Stimulated activated CD8-positive, alpha-beta memory T cell treated with anti-CD3 and anti-CD28 coated beads, Interleukin-15, amount 100 ng/mL, for 48 hours (primary cell): Measurements from ENCODE around the gene FALEC.

Experiments
- DNase-seq, 2 donors: peaks; one replicate each; pipeline ENCODE4 v3.0.0-alpha.2; 2020; ENCODE audit warnings: low read depth in 2 of 2

FALEC gene

DNA sequence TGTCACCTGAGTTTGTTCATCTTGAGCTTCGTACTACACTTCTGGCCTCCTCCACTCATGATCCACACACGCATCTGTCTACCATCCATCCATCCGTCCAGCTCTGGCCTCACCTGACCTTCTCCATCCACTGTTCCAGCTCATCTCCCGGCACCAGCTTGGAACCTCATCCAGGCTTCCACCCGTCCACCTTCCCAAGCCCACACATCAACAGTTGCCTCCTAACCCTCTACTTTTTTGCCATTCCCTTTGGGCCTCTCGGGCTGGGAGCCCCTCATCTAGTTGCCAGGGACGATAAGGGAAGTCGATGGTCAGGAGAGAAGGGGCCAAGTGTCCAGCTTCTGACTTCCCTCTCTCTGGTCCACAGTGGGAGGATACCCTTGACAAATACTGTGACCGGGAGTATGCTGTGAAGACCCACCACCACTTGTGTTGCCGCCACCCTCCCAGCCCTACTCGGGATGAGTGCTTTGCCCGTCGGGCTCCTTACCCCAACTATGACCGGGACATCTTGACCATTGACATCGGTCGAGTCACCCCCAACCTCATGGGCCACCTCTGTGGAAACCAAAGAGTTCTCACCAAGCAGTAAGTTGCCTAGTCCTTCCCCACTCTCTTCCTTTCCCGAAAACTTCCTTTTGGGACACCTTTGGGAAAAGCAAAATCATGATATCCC is 3.4 kb upstream of the FALEC start:
- DNase-seq = no peak

- no peak for DNase-seq
Observed at GRCh38 chr1:150512846-150513245, 2.7 kb upstream of the FALEC start.

DNA sequence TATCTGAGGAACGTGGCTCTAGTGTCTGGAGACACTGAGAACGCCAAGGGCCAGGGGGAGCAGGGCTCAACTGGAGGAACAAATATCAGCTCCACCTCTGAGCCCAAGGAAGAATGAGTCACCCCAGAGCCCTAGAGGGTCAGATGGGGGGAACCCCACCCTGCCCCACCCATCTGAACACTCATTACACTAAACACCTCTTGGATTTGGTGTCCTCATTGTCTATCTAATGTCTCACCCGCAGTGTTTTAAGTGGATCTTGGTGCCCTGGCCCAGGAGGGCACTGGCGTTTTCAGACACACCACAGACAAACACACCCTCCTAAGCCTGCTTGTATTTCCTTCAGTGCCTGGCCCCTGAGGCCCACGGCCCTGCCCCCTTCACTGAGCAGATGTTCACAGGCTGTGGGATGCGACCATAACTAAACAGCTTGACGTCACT is 2.2 kb upstream of the FALEC start:
- DNase-seq = no peak

DNA sequence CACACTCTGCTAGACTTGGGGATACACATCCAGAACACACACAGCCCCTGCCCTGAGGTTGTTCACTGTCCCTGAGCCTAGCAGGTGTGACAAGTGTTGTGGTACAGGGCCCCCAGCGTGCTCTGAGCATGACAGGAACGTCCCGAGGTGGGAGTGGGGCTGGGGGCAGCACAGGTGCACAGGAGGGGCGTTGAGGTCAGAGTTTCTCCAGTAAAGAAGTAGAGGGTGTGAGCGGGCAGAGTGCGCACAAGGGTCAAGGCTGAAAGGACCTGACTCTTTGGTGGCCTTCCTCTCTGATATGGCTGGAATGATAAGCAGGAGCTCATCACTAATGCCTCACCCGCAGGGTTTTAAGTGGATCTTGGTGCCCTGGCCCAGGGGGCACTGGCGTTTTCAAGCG is 1.3 kb upstream of the FALEC start:
- no peak for DNase-seq

GRCh38 chr1:150514913-150515327 is 632 bp upstream of the FALEC start:
- DNase-seq = no peak

DNA sequence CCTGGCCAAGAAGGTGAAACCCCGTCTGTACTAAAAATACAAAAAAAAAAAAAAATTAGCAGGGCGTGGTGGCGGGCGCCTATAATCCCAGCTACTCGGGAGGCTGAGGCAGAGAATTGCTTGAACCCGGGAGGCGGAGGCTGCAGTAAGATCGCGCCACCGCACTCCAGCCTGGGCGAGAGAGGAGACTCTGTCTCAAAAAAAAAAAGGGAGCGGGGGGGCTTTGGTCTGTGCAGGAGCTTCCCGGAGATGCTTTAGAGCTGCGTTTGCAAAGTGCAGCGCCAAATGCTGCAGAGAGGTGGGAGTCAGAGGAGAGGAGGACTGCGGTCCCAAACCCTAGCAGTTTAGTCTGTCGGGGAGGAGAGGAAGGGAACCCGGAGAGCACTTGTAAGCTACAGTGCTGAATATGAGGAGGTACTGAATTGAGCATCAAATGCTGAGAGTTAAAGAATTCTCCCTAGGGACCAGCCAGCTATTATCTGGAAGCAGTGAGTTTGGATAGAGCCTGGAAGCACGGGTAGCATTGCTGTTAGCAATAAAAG is 569 bp downstream of the FALEC start:
- no peak for DNase-seq

- no peak for DNase-seq
Observed at GRCh38 chr1:150516616-150517015, 1.1 kb downstream of the FALEC start.

- no peak for DNase-seq
Observed at GRCh38 chr1:150521196-150521968, 5.8 kb downstream of the FALEC start.

DNA sequence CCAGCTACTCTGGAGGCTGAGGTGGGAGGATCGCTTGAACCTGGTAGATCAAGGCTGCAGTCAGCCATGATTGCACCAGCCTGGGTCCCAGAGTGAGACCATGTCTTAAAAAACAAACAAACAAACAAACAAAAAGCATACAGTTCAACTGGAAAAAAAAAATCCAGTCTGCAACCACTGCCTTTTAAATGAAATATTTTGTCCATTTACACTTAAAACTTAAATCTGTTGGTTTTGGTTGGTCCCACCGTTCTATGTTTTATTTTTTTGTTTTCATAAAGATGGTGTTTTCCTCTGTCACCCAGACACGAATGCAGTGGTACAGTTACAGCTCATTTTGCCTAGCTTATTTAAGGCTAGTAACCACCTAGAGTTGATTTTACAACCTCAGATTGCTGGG is 9.8 kb downstream of the FALEC start:
- DNase-seq = no peak

GRCh38 chr1:150528196-150528595 is 12.6 kb downstream of the FALEC start:
- DNase-seq = no peak

- DNase-seq = no peak
Observed at GRCh38 chr1:150529017-150529416, 13.5 kb downstream of the FALEC start.

- no peak for DNase-seq
Observed at GRCh38 chr1:150530491-150531159, 15.1 kb downstream of the FALEC start.

DNA sequence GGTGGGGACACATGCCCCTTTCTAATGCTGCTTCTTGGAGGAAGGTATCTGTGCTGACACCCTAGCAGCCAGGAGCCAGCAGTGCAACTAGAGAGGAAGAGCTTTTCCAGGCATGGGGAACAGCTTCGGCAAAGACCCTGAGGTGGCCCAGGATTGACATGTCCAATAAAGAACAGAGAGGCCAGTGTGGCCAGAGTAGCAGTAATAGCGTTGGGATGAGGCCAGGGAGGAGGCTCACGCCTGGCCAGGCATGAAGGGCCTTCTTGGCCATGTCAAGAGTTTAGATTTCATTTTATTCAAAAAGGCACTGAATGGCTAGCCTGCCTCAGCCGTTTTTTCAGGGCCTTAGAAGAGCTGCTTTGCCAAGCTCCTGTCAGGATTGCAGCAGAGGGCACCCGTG is 17.3 kb downstream of the FALEC start:
- DNase-seq = no peak

GRCh38 chr1:150534002-150534401 is 18.4 kb downstream of the FALEC start:
- no peak for DNase-seq

DNA sequence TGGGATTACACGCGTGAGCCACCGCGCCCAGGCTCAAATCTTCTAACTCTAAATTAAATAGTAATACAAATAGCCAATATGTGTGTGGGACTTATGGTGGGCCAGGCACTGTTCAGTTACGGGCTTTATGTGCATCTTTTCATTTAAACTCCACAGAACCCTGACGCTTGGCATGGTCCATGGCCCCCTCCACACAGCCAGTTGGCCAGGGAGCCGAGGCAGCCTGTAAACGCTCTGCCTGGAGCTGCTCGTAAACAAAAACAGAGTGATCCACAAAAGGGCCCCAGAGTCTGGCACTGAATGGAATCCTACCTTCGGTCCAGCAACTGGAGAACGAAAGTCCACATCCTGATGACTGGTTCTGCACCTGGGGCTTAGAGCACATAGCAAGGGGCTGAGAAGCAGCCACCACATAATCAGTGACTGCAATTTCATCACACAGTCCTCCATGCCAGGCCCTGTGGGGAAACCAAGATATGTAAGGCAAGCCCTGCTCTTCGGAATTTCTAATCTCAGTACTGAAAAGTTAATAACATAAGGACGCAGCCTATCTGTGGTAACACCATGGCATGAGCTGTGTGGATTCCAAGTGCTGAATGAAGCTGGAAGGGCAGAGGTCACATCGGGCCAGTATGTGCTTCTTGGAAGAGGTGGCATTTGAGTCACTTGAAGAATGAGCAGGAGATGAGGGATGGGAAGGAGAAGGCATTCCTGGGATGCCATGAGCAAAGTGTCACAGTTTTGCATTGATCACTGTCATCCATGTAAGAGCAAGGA is 20.1 kb downstream of the FALEC start:
- no peak for DNase-seq

DNA sequence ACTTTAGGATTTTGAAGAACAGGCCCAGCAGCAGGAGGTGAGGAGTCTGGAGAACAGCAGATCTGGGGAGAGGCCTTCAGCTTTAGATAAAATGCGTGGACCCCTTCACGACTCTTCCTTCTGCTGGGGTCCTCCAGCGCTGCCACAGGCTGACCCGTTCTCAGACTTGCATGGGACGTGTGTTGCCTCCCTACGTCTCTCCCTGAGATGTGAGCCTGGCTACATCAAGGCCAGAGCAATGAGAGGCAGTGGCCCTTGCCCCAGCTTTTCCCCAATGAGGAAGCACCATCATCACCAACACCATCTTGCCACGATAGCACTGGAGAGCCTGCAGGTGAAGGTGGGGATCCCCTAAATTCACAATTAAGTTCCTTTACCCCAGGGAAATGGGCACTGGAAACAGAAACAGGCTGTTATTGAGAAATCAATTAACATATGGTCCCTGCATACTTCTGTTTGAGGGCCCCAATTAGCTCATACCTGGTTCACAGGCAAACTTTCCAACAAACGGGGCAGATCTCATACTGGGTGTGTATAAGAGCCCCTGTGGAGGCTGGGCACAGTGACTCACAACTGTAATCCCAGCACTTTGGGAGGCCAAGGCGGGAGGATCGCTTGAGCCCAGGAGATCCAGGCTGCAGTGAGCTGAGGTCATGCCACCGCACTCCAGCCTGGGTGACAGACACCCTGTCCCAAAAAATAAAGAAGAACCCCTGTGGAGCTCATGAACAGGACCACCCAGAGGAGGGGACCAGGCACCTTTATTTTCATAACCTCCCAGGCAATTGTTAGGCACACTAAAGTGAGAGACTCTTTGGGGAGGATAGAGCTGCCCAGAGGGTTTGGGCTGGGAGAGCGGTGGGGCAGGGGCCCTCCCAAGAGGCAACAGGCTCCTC is 21.5 kb downstream of the FALEC start:
- DNase-seq = no peak

- no peak for DNase-seq
Observed at GRCh38 chr1:150537732-150538684, 22.5 kb downstream of the FALEC start.

GRCh38 chr1:150543500-150544143 is 28.1 kb downstream of the FALEC start:
- DNase-seq = no peak

- no peak for DNase-seq
Observed at GRCh38 chr1:150544204-150544603, 28.7 kb downstream of the FALEC start.
